WERI-Rb-1 (cell line): ENCODE results near the gene VAPA.

Experiments
- DNase-seq: peaks from one replicate; pipeline ENCODE4 v3.0.0-alpha.2; 2020
- H3K27ac ChIP-seq: fragments of 250-450 bp; sonication (Bioruptor Pico); 2 replicates; pipeline ENCODE4 v1.5.1; 2020; ENCODE audit warnings: mild to moderate bottlenecking, moderate library complexity
- H3K27me3 ChIP-seq: fragments of 250-450 bp; sonication (Bioruptor Pico); 2 replicates; pipeline ENCODE4 v1.5.1; 2021; ENCODE audit warnings: mild to moderate bottlenecking, low read depth, moderate library complexity; ENCODE audit not compliant: insufficient read depth, severe bottlenecking
- H3K36me3 ChIP-seq: fragments of 250-450 bp; sonication (Bioruptor Pico); 2 replicates; pipeline ENCODE4 v1.5.1; 2020; ENCODE audit warnings: mild to moderate bottlenecking, moderate library complexity
- H3K4me3 ChIP-seq: 2 replicates; pipeline ENCODE4 v1.5.1; 2011; ENCODE audit warnings: low read depth, mild to moderate bottlenecking, control low read depth, low read length
- H3K9me3 ChIP-seq: fragments of 250-450 bp; sonication (Bioruptor Pico); 2 replicates; pipeline ENCODE4 v1.5.1; 2021; ENCODE audit warnings: mild to moderate bottlenecking, moderate library complexity; ENCODE audit not compliant: severe bottlenecking
- TF ChIP-seq, protein P1 (sequence below): IDR thresholded peaks from 2 replicates; pipeline ENCODE4 v1.5.1; 2011; ENCODE audit warnings: low read depth, mild to moderate bottlenecking, control low read depth, inconsistent platforms, low read length

The VAPA gene

GRCh38 chr18:9941103-9941502 is 27.3 kb downstream of the VAPA start:
- H3K9me3 ChIP-seq = no peaks in the 10 kb centered on the region
- no peak overlapping the region for H3K27ac ChIP-seq
- TF ChIP-seq, protein P1, sequence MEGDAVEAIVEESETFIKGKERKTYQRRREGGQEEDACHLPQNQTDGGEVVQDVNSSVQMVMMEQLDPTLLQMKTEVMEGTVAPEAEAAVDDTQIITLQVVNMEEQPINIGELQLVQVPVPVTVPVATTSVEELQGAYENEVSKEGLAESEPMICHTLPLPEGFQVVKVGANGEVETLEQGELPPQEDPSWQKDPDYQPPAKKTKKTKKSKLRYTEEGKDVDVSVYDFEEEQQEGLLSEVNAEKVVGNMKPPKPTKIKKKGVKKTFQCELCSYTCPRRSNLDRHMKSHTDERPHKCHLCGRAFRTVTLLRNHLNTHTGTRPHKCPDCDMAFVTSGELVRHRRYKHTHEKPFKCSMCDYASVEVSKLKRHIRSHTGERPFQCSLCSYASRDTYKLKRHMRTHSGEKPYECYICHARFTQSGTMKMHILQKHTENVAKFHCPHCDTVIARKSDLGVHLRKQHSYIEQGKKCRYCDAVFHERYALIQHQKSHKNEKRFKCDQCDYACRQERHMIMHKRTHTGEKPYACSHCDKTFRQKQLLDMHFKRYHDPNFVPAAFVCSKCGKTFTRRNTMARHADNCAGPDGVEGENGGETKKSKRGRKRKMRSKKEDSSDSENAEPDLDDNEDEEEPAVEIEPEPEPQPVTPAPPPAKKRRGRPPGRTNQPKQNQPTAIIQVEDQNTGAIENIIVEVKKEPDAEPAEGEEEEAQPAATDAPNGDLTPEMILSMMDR = no peak
- no peaks in the 10 kb centered on the region for H3K27me3 ChIP-seq
- no peak overlapping the region for H3K4me3 ChIP-seq
- peaks cover 35% of the 10 kb centered on the region for H3K36me3 ChIP-seq
- DNase-seq = no peak

GRCh38 chr18:9941660-9942059 is 27.8 kb downstream of the VAPA start:
- Histone ChIP-seq H3K4me3 (no peak overlapping the region), H3K36me3 (peaks cover 31% of the 10 kb centered on the region), H3K27ac (no peak overlapping the region), H3K9me3 (no peaks in the 10 kb centered on the region), H3K27me3 (no peaks in the 10 kb centered on the region)
- TF ChIP-seq, protein P1 = no peak
- no peak for DNase-seq

GRCh38 chr18:9943311-9943710 is 29.5 kb downstream of the VAPA start:
- Histone ChIP-seq H3K36me3 (peaks cover 32% of the 10 kb centered on the region), H3K27ac (no peak overlapping the region), H3K4me3 (no peak overlapping the region), H3K9me3 (no peaks in the 10 kb centered on the region), H3K27me3 (no peaks in the 10 kb centered on the region)
- DNase-seq = peak; percentile 27
- TF ChIP-seq, protein P1 = no peak

DNA sequence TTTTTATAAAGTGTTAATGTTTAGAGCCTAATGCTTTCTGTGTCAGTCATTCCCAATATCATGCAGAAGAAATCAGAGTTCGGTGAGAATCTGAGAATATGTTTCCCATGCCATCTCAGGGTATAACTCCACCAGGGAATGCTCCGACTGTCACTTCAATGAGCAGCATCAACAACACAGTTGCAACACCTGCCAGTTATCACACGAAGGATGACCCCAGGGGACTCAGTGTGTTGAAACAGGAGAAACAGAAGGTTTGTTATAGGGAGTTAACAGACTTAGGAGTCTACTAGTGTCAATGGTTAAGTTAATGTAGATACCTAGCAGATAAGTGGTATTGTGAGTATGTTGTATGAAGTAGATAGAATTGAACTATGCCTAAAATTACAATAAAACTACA is 31.0 kb downstream of the VAPA start:
- H3K27ac ChIP-seq = no peak overlapping the region
- H3K27me3 ChIP-seq = no peaks in the 10 kb centered on the region
- TF ChIP-seq, protein P1 = no peak
- peaks cover 28% of the 10 kb centered on the region for H3K36me3 ChIP-seq
- DNase-seq = no peak
- H3K4me3 ChIP-seq = no peak overlapping the region
- H3K9me3 ChIP-seq = no peaks in the 10 kb centered on the region

GRCh38 chr18:9946831-9947230 is 33.0 kb downstream of the VAPA start:
- no peak for DNase-seq
- Histone ChIP-seq H3K36me3 (peaks cover 27% of the 10 kb centered on the region), H3K27me3 (no peaks in the 10 kb centered on the region), H3K27ac (no peak overlapping the region), H3K4me3 (no peak overlapping the region), H3K9me3 (no peaks in the 10 kb centered on the region)
- TF ChIP-seq, protein P1 = no peak

DNA sequence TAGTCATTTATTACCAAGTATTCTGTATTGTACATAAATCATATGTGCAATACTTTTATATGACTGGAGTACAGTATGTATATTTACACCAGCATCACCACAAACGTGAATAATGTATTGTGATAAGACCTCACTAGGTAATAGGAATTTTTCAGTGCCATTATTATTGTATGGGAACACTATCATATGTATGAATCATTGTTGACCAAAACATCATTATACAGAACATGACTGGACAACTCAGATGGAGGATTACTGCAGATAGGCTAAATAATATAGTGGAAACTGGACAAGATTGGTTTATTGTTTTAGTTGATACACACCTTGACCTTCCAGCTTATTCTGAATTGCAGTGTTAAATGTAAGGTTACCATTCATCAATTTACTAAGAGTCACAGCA is 33.4 kb downstream of the VAPA start:
- H3K27me3 ChIP-seq = no peaks in the 10 kb centered on the region
- peaks cover 29% of the 10 kb centered on the region for H3K36me3 ChIP-seq
- DNase-seq = no peak
- no peak overlapping the region for H3K27ac ChIP-seq
- H3K4me3 ChIP-seq = no peak overlapping the region
- TF ChIP-seq, protein P1 = no peak
- H3K9me3 ChIP-seq = no peaks in the 10 kb centered on the region
